CD4-positive, alpha-beta T cell treated with Interleukin-21 for 1 hour (primary cell): ENCODE measurements around the gene CCDC85C.

Source experiments
- DNase-seq: peaks from one replicate; pipeline ENCODE4 v3.0.0-alpha.2; 2020

The CCDC85C gene

DNA sequence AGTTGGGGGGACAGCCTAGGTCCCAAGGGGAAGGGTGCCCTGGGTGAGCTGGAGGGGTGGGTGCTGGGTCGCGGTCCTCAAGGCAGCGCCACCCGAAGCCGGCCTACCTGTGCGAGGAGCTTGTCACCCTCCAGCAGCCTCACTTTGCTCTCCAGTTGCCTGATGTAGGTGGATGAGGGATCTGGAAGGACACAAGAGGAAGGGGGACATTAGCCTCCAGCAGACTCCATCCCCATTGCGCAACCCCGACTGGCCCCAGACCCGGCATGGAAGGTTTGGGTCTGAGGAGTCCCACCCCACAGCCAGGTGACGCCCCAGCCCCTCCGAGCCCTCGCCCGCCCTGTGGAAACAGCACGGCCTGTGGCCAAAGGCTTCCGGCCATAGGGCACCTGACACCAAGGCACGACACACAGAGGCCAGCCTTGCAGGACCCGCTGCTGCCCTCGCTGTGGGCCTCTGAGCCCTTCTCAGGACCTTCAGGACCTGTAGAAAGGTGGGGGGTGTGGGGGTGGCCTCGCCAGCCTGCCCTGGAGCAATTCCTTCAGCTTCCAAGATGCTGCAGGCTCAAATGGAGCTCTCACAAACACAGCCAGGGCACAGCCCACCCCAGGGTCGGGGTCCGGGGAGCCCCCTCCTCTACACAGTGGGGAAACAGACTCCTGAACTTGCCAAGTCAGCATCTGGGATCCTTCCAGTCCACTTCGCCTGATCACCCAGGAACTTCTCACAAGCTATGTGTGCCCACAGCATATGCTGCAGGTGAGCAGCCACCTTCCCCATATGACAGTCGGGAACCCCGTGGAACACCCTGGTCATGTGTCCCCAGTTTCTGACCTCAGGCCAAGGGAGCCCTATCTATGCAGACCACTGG lies 67.9 kb downstream of the CCDC85C start:
- no peak for DNase-seq

DNA sequence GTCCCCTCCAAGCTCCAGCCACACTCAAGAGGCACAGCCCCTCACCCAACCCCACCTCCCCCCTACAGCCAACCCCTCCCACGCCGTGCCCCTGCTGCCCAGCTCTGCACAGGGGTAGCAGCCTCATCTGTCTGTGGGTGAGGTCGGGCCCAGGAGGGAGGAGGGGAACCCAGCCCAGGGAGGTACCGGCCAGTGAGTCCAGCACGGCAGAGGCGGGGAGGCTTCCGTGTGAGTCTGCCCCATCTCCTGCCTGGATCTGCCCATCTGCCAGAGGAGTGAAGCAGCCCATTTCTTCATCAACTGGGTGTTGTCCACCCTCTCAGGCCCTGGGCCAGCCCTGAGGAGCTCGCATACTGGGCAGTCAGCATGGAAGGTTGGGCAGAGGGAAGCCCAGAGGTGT lies 68.6 kb downstream of the CCDC85C start:
- DNase-seq, result no peak

GRCh38 chr14:99534863-99535262 lies 69.1 kb downstream of the CCDC85C start:
- no peak for DNase-seq

GRCh38 chr14:99534333-99534732 lies 69.7 kb downstream of the CCDC85C start:
- no peak for DNase-seq

DNA sequence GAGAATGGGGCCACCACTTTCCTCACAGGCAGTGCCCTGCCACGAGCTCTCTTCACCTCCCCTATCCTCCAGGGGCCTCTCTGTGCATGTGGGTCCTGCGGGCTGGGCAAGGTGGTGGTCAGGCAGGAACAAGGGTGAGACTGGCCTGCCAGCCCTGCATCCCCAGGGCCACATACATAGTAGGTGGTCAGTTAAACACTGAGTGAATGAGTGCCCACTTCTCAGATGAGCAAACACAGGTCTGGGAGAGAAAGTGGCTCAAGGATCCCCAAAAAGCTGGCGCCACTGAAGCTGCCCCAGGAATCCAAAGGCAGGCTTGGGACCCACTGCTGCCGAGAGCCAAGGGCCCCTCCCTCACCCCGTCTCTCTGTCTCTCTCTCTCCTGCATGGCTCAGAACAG lies 71.7 kb downstream of the CCDC85C start:
- no peak for DNase-seq

DNA sequence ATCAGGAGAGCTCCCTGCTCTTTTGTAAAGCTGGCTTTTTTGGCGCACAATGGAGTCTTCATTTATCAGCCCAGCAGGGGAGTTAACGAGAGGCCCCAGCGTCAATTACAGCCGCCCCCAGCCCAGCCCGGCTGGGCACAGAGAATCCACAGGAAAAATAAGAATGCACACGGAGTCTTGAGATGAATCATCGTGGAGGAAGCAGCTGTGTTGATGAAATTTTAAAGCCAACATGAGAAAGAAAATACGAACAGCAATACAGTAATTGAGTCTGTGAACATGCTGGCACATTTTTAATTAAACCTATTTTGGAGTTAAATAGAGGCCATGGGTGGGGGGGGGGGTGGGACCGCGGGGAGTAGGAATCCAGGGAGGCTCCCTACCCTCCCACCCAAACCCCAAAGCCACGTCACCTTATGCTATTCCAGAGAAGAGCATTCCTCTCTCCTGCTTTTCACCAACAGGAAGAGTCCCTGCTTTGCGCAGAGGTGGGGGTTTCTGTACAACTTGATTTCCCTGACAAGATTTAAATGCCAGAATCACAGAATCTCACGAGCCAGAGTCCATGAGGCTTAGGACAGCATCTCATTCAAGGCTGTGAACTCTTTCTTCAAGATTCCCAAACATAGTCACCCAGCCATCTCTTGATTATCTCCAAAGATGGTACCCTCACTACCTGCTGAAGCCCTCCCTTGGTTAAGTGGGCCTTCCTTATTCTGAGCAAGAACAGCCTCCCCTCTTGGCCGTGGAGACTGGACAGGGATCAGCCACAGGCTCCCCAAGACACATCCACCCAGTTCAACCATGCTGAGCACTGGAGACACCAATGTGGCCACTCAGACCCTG lies 72.5 kb downstream of the CCDC85C start:
- no peak for DNase-seq

DNA sequence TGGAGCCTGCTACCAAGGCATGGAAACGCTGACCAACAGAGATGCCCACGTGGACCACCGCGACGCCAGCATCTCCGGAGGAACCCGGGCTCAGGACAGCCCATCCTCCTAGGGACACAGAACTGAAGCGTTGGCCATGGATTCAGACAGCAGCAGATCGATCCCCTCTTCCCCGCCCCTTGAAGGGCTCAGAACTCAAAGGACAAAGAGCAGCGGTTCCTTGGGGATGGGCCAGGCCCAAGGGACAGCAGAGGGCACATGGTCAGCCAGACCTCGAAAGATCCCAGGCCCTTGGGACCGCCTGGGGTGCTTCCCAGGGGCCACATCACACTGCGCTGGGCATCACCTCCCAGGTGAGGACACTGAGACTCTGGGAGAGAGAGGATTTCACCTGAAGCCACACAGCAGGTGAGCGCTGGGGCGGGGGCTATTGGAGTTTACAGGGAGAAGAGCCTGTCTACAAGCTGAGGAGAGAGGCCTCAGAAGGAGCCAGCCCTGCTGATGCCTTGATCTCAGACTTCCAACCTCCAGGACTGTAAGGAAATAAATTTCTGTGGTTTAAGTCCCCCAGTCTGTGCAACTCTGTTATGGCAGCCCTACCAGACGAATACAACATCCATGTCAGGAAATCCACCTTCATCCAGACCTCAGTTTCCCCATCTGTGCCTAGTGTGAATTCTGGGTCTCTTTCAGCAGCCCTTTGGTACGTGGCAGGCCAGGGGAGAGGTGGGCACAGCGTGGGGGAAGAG lies 73.4 kb downstream of the CCDC85C start:
- DNase-seq, result no peak

DNA sequence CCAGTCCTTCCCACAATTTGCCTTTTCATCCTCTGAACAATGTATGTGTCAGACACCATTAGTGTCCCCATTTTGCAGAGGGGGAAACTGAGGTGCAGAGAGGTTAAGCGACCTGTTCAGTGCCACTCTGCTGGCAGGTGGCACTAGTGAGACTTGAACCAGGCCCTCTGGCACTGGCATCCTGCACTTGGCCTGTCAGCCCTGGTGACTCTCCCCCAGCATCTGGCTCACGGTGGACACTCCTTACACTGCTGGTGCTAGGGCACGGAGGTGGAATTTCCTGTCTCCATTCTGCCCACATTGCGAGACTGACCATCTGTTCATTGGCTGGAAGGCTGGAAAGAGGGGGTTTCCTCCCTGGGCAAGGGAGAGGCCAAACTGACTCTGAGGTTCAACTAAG lies 74.1 kb downstream of the CCDC85C start:
- no peak for DNase-seq

DNA sequence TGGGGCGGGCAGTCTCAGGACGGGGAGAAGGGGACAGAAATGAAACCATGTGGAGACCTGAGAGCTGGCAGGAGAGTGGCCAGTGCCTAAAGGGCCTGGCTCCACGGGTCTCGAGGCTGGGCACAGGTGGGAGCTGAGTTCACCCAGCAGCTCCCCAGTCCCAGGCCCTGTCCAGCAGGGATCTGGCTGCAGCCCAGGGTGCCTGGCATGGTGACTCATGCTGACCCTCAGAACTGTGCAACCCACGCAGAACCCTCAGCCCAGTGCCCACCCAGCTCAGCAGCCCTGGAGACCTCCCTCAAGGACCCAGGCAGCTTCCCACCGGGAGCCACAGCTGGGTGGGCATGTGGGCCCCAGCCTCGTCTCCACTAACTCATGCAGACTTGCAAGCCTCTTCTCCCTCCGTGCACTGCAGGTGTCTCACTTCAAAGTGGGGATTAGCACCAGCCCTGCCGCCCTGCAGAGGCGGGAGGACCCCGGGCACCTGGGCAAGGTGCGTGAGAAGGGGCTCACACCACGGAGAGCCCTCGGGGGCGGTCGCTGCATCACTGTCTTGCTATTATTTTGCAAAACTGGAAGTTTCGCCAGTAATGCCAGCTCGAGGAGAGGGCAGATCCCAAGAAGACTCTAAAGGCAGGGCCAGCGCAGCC lies 76.5 kb downstream of the CCDC85C start:
- no peak for DNase-seq

DNA sequence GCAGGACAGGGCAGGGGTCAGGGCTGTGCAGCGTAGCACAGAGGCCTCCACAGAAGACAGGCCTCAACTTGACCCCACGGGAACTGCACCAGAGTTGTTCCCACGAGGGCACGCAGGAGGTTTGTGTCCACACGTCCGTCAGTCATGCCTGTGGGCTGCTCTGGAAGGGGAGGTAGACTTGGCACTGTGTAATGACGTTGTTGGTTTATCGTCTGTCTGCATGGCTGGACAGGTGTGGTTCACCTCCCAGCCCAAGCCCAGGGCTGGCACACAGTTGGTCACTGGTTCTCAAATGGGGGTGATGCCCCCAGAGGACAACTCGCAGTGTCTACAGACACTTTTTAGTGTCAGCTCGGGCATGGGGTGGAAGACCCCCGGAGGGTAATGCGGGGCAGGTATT lies 77.0 kb downstream of the CCDC85C start:
- no peak for DNase-seq

- no peak for DNase-seq
These were observed 78.3 kb downstream of the CCDC85C start for GRCh38 chr14:99525699-99526080.

GRCh38 chr14:99524804-99525698 lies 79.0 kb downstream of the CCDC85C start:
- no peak for DNase-seq

GRCh38 chr14:99524091-99524661 lies 79.8 kb downstream of the CCDC85C start:
- no peak for DNase-seq

DNA sequence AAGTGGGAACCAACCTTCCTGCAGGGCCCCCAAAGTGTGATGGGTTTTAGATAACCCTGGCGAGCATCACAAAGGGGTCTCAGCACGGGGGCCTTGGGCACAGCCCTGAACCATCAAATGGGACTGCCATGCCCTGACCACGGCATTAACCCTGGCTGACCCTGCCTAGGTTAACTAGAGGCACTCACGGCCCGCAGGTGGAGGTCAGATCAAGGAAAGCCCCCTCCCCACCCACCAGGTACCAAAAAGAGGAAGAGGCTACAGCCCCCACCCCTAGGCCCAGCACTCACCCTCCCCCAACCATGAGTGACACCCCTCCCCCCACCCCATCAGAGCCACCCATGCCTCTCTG lies 80.3 kb downstream of the CCDC85C start:
- DNase-seq, result no peak

GRCh38 chr14:99522934-99523703 lies 80.9 kb downstream of the CCDC85C start:
- DNase-seq, result no peak

- no peak for DNase-seq
These were observed 81.5 kb downstream of the CCDC85C start for GRCh38 chr14:99522457-99522891.

DNA sequence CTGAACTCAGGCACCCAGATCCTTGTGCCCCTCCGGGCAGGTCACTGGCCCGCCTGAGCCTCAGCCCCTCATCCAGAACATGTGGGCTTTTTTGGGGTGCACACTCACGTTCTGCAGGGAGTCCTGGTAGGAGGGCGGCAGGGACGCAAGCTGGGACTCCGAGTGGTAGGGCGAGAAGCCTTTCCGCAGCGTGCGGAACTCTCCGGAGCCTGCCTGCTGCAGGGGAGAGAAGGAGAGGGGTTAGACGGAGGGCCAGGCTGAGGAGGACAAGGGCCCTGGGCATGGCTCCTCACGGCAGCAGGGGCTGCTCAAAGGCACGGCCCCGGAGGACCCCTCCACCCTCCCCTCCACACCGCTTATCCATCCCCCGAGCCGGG lies 82.0 kb downstream of the CCDC85C start:
- DNase-seq, result no peak

DNA sequence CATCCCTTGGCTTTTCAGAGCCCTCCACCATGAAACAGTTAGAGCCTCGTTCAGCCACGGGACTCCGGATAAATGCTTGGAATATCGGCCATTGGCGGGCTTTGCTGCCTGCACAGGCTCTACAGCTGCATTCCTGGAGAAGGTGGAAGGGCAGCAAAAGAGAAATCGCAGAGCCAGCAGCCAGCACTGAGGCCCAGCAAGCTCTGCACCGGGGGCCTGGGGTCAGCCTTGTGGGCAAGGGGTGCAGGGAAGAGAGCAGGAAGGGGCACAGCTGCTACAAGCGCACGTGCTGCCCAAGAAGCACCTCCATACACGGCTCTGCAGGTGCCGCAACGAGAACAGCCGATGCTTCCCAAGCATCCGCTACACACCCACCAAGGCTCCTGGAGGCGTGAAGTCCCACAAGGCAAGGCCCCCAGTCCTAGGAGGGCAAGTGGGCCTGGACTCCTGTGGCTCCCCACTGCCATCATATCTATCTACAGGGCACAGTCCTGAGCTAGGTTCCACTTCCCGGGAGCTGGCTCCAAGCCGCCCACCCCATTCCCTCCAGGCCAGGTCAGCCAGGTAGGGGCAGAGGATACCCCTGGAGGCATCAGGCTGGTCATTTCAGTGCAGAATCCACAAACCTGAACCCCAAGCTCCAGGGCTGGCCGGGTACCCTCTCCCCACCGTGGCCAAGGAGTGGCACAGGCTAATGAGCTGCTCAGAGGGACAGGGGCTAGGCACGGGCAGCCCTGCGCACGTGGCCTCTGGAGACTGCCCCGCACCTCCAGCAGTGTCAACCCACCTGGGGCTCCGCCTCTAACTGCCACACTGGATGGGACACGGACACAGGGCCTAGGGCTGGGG lies 82.6 kb downstream of the CCDC85C start:
- no peak for DNase-seq

DNA sequence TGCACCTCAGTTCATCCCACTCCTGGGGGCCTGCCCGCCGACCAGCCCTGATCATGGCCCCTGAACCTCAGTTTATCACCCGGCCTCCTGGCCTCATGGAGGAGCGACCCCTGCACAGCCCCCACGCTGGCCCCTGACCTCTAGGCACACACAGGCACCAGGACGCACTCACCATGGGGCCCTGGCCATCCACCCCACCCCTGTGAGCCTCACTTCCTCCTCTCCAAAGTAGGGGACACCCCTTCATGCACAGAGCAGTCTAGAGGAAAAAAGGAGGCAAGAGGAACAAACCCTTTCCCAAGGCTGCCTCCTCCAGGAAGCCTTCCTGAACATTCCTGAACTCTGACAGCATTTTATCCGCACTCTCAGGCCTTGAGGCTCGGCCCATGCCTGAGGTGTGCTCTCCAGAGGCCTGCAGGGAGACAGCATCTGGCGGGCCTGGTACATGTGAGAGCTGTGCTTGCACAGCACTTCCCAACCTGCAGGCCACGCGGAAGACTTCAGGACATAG lies 83.4 kb downstream of the CCDC85C start:
- no peak for DNase-seq
